ENCODE measurements around the gene WNT9B.

Gene WNT9B

Small RNAs within 50 kb of the gene (small RNA-seq; reads per million reads assigned to genes)
- 0.42 reads per million for gene RNU6ATAC3P
